Transverse colon (tissue), 4 donors: Measurements from ENCODE around the gene ZGRF1. TPM values are rescaled to one million over a fixed set of nuclear protein-coding genes. Genes with fewer than 3 reads are reported as not detected.

ENCODE experiments used
- DNase-seq: peaks from one replicate; pipeline ENCODE4 v3.0.0-alpha.2; 2019
- H3K27ac ChIP-seq, 4 donors: fragments of 200-600 bp; sonication (generic); 2 replicates each; pipeline ENCODE4 v1.5.1; 2016 to 2018; ENCODE audit warnings: inconsistent platforms in 4 of 4
- H3K27me3 ChIP-seq: fragments of 200-600 bp; sonication (generic); 2 replicates; pipeline ENCODE4 v1.5.1; 2017; ENCODE audit warnings: inconsistent platforms
- H3K36me3 ChIP-seq, 4 donors: fragments of 200-600 bp; sonication (generic); 2 replicates each; pipeline ENCODE4 v1.5.1; 2017 to 2019; ENCODE audit warnings: inconsistent platforms in 4 of 4
- H3K4me1 ChIP-seq, 4 donors: fragments of 200-600 bp; sonication (generic); 2 replicates each; pipeline ENCODE4 v1.5.1; 2017 to 2020; ENCODE audit warnings: inconsistent platforms in 4 of 4
- H3K4me3 ChIP-seq, 4 donors: fragments of 200-600 bp; sonication (generic); 1 replicate in 1 of 4; 2 replicates in 3 of 4; pipeline versions ENCODE4 v1.5.1 to v1.6.1; 2017 to 2019; ENCODE audit warnings: inconsistent platforms in 4 of 4
- H3K9me3 ChIP-seq, 2 donors: fragments of 200-600 bp; sonication (generic); 2 replicates each; pipeline ENCODE4 v1.5.1; 2017 to 2019; ENCODE audit warnings: inconsistent platforms in 2 of 2
- EP300 ChIP-seq: sonication (generic); formaldehyde crosslinking; IDR thresholded peaks from one replicate; pipeline ENCODE4 v1.6.1; 2017; ENCODE audit warnings: antibody characterized with exemption, low read depth
- POLR2A ChIP-seq: fragments of 450-650 bp; IDR thresholded peaks from one replicate; pipeline ENCODE4 v1.6.1; 2016; ENCODE audit warnings: antibody characterized with exemption, mild to moderate bottlenecking, moderate library complexity
- POLR2AphosphoS5 ChIP-seq, 3 donors: sonication (generic); formaldehyde crosslinking; IDR thresholded peaks; one replicate each; pipeline ENCODE4 v1.6.1; 2016; ENCODE audit warnings: antibody characterized with exemption in 3 of 3
- WGBS, 2 donors: methylation state at CpG; one replicate each; pipeline ENCODE4 v1.1.5; 2018; ENCODE audit warnings: low coverage in 1 of 2; 5-methylcytosine and 5-hydroxymethylcytosine counted together
- in situ Hi-C, 4 donors: fragments of 200-750 bp; cut with MboI; loops; one replicate each; pipeline versions ENCODE4 v1.15.0 to v1.15.1; 2017; ENCODE audit warnings: low sequenced_read_pairs in 3 of 4, low pct_ligation_motif_present in 1 of 4, low pct_unique_long_range_greater_than_20kb in 1 of 4
- intact Hi-C: fragments of 100-400 bp; cut with DNase I; formaldehyde crosslinking; loops from one replicate; pipeline ENCODE4 v1.15.1; 2023; ENCODE audit warnings: low total_unique reads
- total RNA-seq, 4 donors: library from RNA; depleted of rRNA; stranded (reverse); fragments of >200 nt; gene quantifications; one replicate each; pipeline ENCODE4 v1.1.0, GENCODE V29; 2016
- TF ChIP-seq, protein P1 (sequence below), 5 experiments: fragments of 200-600 bp in 3 of 5; fragments of 450-650 bp in 2 of 5; sonication (generic) in 3 of 5; IDR thresholded peaks; 1 replicate in 2 of 5; 2 replicates in 3 of 5; pipeline ENCODE4 v1.5.1; 2016 to 2017; ENCODE audit warnings: antibody characterized with exemption in 5 of 5, inconsistent platforms in 3 of 5, mild to moderate bottlenecking in 2 of 5, moderate library complexity in 1 of 5

Gene ZGRF1
- total RNA-seq, 4 donors from 2014 or later = 0.75 to 7.3 (median 3.7) TPM

- DNase-seq = no peak
- peaks cover 10% of the 10 kb centered on the region for H3K27me3 ChIP-seq
- H3K4me1 ChIP-seq = no peaks in the 10 kb centered on the region
- in situ Hi-C loops (no loop called here), intact Hi-C loops (no loop called here)
- TF ChIP-seq POLR2A (no peak), EP300 (no peak), POLR2AphosphoS5 (IDR thresholded peaks at IDR 0.05) (no peak)
- TF ChIP-seq, protein P1, sequence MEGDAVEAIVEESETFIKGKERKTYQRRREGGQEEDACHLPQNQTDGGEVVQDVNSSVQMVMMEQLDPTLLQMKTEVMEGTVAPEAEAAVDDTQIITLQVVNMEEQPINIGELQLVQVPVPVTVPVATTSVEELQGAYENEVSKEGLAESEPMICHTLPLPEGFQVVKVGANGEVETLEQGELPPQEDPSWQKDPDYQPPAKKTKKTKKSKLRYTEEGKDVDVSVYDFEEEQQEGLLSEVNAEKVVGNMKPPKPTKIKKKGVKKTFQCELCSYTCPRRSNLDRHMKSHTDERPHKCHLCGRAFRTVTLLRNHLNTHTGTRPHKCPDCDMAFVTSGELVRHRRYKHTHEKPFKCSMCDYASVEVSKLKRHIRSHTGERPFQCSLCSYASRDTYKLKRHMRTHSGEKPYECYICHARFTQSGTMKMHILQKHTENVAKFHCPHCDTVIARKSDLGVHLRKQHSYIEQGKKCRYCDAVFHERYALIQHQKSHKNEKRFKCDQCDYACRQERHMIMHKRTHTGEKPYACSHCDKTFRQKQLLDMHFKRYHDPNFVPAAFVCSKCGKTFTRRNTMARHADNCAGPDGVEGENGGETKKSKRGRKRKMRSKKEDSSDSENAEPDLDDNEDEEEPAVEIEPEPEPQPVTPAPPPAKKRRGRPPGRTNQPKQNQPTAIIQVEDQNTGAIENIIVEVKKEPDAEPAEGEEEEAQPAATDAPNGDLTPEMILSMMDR (IDR thresholded peaks at IDR 0.05) = no peak
- WGBS, 2 donors = 59 to 93% methylated on average over 3 of the region's 3 CpGs
- no peaks in the 10 kb centered on the region for H3K36me3 ChIP-seq
- no peak overlapping the region for H3K27ac ChIP-seq
- no peak overlapping the region for H3K4me3 ChIP-seq
- H3K9me3 ChIP-seq = no peaks in the 10 kb centered on the region
Observed at GRCh38 chr4:112532267-112532666, 104.4 kb downstream of the ZGRF1 start.

GRCh38 chr4:112531146-112531545 lies 105.6 kb downstream of the ZGRF1 start:
- TF ChIP-seq POLR2AphosphoS5 (IDR thresholded peaks at IDR 0.05) = no peak
- no peak for TF ChIP-seq EP300
- TF ChIP-seq, protein P1 (IDR thresholded peaks at IDR 0.05) = no peak
- no peak for TF ChIP-seq POLR2A
- in situ Hi-C loops (no loop called here), intact Hi-C loops (no loop called here)
- H3K4me3 ChIP-seq = no peak overlapping the region
- no peak for DNase-seq
- H3K4me1 ChIP-seq = no peaks in the 10 kb centered on the region
- H3K27ac ChIP-seq = no peak overlapping the region
- H3K36me3 ChIP-seq = no peaks in the 10 kb centered on the region
- H3K27me3 ChIP-seq = peaks cover 21% of the 10 kb centered on the region
- 17 to 54% methylated on average over 1 of the region's 1 CpG for WGBS, 2 donors
- H3K9me3 ChIP-seq = no peaks in the 10 kb centered on the region

- H3K27me3 ChIP-seq = peaks cover 72% of the 10 kb centered on the region
- H3K9me3 ChIP-seq = no peaks in the 10 kb centered on the region
- in situ Hi-C loops (loop anchor here in 1 of 4 donors (10.0 kb wide), 1 partner anchor 201 kb away; no protein-coding TSS in a partner anchor), intact Hi-C loops (no loop called here)
- H3K4me3 ChIP-seq = no peak overlapping the region
- WGBS, 2 donors = 14 to 38% methylated on average over 1 of the region's 1 CpG
- H3K36me3 ChIP-seq = no peaks in the 10 kb centered on the region
- DNase-seq = no peak
- no peak for TF ChIP-seq POLR2A
- TF ChIP-seq, protein P1 (IDR thresholded peaks at IDR 0.05) = no peak
- TF ChIP-seq EP300 = no peak
- no peak overlapping the region for H3K27ac ChIP-seq
- peaks cover 0 to 20% (median 14%) of the 10 kb centered on the region in 4 donors for H3K4me1 ChIP-seq
Observed at GRCh38 chr4:112526061-112526460, 110.6 kb downstream of the ZGRF1 start.

DNA sequence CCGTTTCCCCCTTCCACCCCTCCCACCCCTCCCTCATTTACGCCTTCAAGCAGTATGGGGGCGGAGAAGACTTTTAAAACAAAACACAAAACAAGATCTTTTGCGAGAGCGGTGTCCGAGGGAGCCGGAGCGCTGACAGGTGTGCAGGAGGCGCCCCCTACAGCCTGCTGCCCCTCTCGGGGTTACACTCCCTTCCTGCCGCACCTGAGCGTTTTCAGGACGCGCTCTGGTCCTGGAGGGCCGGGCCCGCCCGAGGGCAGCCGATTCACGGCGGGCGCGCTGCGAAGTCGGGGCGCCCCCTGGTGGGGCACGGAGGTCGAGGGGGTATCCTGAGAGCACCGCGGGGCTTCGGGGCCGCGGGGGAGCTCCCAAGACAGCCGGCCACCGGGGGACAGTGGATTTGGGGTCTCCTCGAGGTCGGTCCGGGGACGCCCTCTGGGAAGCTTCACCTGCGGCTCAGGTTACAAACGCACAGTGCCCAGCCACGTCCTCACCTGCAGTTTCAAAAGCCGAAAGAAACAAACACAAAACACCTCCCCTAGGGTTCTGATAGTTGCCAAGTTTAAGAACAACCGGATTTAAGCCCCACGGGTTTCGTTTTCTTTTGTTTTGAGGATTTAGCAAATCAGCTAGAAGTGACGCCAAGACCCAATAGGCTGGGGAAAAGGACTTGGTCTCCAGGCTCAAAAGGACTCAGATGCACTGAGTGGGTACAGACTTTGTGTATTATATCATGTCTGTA lies 112.8 kb downstream of the ZGRF1 start:
- H3K4me3 ChIP-seq = peak overlapping the region in 3 of 4 donors; percentile 20 to 53 (median 27)
- TF ChIP-seq POLR2AphosphoS5 (IDR thresholded peaks at IDR 0.05) = no peak
- TF ChIP-seq, protein P1 (IDR thresholded peaks at IDR 0.05) = peak; percentile 55 to 69 (median 60)
- peaks cover 0 to 27% (median 19%) of the 10 kb centered on the region in 4 donors for H3K4me1 ChIP-seq
- DNase-seq = peak; percentile 76
- peaks cover 86% of the 10 kb centered on the region for H3K27me3 ChIP-seq
- no peaks in the 10 kb centered on the region for H3K9me3 ChIP-seq
- 3% methylated on average over 44 of the region's 46 CpGs; no CpG with 5 or more reads in 1 of the 2 donors for WGBS, 2 donors
- intact Hi-C loops = no loop called here
- in situ Hi-C loops = loop anchor here in 1 of 4 donors (10.0 kb wide), 1 partner anchor 199 kb away; no protein-coding TSS in a partner anchor
- no peaks in the 10 kb centered on the region for H3K36me3 ChIP-seq
- no peak overlapping the region for H3K27ac ChIP-seq
